NB4 (cell line): ENCODE measurements around the gene HERC4.

Experiments used
- POLR2A ChIP-seq: IDR thresholded peaks from 2 replicates; pipeline ENCODE4 v1.6.1; 2011; ENCODE audit warnings: mild to moderate bottlenecking; ENCODE audit not compliant: insufficient read length; ENCODE audit errors: extremely low read depth
- TF ChIP-seq, protein P1 (sequence below): IDR thresholded peaks from 2 replicates; pipeline ENCODE4 v1.6.1; 2011; ENCODE audit warnings: low read depth, low read length
- TF ChIP-seq, protein P2 (sequence below): IDR thresholded peaks from one replicate; pipeline ENCODE4 v1.5.1; 2012; ENCODE audit warnings: low read depth, low read length

DNA sequence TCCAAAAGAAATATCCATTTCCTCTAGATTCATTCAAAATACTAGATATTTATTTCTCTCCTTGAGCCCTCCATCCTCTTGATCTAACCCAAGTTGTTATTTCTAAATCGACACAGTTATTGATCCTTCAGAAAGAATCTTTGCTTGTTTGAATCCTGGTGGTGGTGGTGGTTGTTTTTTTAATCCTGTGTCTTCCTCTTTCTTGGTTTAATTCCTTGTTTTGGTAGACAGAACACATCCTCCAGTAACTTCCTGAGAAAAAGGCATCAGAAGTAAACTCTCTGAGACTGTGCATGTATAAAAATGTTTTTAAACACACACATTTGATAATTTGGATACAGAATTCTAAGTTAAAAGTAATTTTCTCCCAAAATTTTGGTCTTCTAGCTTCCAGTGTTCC lies 140.7 kb downstream of the HERC4 start:
- TF ChIP-seq, protein P1, sequence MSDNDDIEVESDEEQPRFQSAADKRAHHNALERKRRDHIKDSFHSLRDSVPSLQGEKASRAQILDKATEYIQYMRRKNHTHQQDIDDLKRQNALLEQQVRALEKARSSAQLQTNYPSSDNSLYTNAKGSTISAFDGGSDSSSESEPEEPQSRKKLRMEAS = no peak
- TF ChIP-seq, protein P2, sequence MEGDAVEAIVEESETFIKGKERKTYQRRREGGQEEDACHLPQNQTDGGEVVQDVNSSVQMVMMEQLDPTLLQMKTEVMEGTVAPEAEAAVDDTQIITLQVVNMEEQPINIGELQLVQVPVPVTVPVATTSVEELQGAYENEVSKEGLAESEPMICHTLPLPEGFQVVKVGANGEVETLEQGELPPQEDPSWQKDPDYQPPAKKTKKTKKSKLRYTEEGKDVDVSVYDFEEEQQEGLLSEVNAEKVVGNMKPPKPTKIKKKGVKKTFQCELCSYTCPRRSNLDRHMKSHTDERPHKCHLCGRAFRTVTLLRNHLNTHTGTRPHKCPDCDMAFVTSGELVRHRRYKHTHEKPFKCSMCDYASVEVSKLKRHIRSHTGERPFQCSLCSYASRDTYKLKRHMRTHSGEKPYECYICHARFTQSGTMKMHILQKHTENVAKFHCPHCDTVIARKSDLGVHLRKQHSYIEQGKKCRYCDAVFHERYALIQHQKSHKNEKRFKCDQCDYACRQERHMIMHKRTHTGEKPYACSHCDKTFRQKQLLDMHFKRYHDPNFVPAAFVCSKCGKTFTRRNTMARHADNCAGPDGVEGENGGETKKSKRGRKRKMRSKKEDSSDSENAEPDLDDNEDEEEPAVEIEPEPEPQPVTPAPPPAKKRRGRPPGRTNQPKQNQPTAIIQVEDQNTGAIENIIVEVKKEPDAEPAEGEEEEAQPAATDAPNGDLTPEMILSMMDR = no peak
- TF ChIP-seq POLR2A = no peak
